GM18502 (cell line): Measurements from ENCODE around the gene SPEF2.

ENCODE experiments used
- ATAC-seq: cut with Tn5 transposase; IDR thresholded peaks from one replicate; pipeline ENCODE4 v1.9.1; 2021; ENCODE audit warnings: mild to moderate bottlenecking; ENCODE audit not compliant: unreplicated experiment, poor library complexity

SPEF2 gene

DNA sequence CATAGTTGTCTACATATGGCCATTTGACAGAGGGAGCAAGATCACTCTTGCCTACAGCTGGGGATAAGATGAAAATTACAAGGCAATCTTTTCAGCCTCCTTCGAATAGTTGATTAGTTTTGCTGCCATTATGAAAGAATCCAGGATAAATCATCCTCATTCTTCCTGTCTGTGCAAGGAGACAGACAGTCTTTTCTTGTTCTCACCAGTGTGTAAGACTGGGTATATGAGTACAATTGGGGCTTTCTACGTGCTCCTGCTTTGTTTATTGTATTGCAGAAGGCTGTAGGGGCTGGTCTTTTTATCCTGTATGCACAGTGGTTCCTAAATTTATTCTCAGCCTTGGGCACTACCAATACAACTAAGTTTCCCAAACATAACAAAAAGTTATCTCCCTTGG lies 76.8 kb downstream of the SPEF2 start:
- ATAC-seq: no peak

DNA sequence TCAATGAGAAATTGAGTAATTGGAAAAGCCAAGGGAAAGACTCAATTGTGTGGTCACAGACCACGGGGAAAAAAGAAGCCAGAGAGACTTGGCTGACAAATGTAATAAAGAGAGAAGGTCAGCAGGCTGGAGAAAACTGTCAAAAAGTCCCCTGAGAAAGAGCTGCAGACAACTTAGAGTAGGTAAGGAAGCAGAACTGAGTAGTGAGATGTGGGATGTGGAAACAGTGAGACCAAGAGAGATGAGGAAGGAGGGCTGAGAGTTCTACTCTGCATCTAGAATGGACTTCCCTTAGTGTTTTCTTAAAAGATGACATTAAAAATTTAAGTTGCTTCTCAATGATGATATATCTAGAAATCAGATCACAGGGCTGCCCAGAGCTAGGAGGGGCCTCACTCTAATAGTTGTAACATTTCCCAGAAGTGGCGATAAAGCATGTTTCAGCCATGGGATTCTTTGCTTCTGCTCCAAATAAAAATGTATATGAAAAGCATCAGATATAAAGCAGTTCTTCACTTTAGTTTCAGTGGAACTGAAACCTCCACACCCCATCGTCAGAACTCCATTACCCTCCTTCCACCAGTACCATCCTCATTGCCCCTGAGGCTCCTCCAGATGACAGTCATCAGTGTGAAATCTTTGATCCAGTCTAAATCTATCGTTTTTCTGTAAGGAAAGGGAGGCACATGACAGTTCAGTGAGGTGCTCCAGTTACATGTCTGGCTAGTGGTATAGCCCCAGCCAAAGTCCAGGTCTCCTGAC lies 80.6 kb downstream of the SPEF2 start:
- no peak for ATAC-seq

DNA sequence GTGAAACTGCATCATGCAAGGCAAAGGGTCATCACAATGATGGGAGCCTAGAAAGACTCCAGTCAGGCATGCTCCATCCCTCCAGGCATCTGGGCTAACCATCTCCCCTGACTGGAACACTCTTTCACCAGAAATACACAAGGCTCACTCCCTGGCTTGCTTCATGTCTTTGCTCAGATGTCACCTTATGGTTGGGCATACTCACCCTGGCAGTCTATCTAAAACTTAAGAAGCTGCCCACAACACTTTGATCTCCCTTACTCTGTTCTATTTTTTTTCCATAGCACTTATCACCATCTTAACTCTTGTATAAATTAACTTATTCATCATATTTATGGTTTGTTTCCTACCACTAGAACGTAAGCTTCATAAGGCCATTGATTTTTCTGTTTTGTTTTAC lies 90.0 kb downstream of the SPEF2 start:
- ATAC-seq: no peak

DNA sequence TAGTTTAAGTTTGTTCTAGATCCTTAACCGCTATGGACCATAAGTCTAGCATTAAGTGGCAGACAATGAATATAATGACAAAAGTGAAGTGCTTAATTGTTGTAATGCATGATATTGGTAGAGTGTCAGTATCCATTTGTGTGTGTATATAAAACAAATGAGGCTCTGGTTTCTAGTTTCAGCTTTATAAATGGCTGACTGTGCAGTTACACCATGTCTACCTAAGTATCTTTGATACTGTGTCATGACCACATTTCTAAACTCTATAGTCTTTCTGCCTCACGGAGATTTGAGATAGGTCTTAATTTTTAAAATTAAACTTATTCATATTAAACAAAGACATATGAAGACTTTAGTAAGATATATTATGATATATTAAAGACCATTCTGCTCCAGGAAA lies 92.0 kb downstream of the SPEF2 start:
- no peak for ATAC-seq

DNA sequence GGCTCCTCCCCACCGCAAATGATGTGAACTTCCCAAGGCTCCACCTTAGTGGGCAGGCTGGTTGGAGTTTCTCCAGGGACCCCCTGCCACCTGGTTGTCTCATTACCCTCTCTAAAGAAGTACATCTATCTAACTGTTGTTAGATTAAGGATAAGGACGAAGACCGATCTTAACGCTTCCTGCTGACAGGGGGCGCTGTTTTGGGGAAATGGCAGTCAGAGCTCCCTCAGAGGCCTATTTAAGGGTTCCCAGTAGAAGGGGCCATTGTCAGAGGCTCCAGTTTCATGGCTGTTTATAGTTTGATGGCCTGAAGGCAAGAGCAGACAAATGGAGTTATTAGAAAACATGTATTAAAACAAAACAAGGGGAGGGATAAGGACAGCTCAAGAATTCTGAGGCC lies 100.1 kb downstream of the SPEF2 start:
- no peak for ATAC-seq

DNA sequence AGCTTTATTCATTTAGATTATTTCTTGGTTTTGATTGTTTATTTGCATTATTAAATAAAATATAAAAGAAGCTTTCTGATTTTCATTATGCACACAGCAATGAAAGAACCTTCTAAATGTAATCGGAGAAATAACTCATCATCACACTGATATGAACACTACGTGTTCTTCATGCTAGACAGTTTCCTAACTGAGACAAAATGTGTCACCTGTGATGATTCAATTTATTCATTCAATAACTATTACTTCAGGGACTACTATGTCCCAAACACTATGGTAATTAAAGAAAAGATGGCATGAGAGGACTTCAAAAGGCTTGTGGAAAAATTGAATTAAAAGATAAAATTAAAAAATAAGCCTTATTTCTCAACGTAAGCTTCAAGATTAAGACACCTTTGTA lies 118.1 kb downstream of the SPEF2 start:
- ATAC-seq: no peak

DNA sequence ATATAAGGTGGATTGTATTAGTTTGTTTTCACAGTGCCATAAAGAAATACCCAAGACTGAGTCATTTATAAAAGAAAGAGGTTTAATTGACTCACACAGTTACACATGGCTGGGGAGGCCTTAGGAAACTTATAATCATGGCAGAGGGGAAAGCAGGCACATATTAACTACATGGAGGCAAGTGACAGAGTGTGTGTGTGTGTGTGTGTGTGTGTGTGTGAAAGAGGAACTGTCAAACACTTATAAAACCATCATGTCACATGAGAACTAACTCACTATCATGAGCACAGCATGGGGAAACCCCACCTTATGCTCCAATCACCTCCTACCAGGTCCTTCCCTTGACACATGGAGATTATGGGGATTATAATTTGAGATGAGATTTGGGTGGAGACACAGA lies 118.6 kb downstream of the SPEF2 start:
- no peak for ATAC-seq

DNA sequence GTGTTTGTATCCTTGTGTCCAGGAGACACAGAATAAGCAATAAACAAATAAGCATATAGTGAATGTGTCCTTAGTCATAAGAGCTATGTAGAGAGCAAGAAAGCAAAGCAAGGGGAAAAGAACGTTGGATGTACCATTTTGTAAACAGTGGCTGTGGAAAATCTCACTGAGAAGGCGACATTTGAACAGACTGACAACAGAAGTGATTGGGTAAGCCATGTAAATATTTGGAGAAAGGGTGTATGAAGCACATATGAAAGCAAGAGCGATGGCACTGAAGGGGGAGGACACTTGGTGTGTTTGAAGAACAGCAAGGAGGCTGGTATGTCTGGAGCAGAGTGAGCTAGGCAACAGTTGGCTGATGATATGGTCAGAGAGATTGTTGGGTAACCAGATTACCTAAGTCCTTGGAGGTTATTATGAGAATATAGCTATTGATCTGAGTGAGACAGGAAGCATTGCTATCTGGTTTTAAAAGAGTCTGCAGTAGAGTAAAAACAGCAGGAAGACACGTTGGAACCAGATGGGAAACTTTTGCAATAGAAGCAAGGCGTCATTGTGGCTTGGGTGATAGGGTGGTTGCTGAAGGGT lies 123.6 kb downstream of the SPEF2 start:
- no peak for ATAC-seq

DNA sequence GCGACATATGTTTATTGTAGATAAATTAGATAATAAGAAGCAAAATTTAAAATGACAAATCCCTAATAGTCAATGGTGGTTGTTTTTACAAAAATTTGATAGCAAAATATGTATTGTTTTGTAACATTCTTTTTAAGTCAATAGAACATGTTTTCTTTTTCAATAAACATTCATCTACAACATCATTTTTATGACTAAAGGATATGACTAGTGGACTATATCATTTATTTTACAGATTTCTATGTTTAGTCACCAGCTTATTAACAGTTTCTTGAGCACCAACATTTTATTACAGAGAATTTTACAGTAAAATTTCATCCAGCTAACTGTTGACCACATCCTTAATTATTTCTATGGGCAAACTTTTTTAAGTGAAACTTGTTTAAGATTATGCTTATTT lies 124.3 kb downstream of the SPEF2 start:
- no peak for ATAC-seq

DNA sequence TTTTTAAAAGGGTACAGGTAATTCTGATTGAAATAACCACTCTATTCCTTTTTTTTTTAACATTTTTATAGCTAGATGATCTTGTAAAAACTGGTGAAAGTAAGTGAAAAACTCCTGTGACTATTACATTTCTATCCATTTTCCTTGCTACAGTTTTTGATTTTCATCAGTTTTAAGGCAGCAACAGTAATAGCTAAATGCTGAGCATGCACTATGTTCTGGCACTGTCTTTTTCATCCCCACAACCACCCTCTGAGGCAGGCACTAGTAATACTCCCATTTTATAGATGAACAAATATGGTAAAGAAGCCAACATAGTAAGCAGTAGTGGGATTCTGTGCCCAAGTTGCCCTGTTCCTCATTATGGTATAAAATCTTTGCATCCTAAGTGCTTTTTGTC lies 126.0 kb downstream of the SPEF2 start:
- ATAC-seq: no peak

DNA sequence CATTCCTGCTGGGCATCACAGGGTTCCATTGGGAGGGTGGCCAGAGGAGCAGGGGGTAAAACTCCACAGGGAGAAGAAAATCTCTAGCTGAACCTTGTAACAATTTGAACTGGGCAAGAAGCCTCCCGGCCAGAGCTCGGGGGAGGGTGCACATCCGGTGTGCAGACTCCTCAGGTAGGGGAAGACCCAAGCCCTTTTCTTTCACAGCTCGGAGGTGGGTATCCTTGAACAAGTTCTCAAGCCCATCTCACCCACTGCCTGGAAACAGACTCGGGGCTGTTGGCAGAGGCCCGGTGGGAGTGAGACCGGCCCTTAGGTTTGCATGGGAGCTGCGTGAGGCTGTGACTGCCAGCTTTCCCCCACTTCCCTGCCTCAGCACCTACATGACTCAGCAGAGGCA lies 127.5 kb downstream of the SPEF2 start:
- ATAC-seq: no peak

DNA sequence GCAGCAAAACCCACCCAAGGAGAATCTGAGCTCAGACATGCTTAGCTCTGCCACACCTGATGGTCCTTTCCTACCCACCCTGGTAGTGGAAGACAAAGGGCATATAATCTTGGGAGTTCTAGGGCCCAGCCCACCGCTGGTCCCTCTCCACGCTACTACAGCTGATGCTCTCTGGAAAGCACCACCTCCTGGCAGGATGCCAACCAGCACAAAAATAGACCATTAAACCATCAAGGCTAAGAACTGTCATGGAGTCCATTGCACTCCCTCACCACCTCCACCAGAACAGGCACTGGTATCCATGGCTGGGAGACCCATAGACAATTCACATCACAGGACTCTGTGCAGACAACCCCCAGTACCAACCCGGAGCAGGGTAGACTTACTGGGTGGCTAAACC lies 128.0 kb downstream of the SPEF2 start:
- no peak for ATAC-seq

DNA sequence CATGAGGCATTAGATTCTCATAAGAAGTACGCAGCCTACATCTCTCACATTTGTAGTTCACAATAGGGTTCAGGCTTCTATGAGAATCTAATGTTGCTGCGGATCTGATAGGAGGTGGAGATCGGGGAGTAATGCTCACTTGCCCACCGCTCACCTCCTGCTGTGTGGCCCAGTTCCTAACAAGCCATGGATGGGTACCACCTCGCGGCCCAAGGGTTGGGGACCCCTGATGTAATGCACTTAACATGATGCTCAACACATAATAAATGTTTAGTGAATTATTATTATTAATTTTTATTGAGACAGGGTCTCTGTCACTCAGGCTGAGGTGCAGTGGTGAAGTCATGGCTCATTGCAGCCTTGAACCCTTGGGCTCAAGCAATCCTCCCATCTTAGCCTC lies 134.3 kb downstream of the SPEF2 start:
- ATAC-seq: no peak

DNA sequence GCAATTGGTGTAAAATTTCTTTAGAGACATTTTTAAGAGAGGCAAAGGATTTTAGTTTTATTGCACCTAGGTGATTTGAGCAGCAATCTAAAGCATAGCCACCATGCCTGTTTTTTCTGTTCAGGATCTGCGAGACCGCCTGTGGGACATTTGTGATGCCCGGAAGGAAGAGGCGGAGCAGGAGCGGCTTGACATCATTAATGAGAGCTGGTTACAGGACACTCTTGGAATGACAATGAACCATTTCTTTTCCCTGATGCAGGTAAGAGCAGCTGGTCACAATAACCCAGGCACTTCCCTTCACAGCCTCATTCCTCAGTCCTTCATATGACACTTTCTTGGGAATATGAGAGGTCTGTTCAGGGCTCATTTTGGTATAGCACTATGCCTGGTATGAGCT lies 135.8 kb downstream of the SPEF2 start:
- ATAC-seq: no peak

DNA sequence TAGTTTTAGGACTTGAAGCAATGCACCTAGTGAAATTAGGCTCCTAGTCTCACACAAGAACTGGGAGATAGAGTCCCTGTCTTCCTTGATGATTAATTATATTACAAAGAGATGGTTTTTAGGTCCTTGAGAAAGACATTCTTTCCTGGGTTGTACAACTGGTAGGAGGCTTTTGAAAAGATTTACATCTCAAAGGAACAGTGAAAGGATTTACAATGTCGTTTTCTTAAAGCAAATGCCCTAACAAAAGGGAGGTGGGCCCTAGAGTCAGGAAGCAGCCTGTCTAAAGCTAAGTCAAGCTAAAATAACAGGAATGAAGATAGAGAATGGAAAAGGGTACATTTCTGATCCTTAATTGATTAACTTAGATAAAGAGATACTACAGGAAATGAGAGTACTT lies 136.8 kb downstream of the SPEF2 start:
- no peak for ATAC-seq

DNA sequence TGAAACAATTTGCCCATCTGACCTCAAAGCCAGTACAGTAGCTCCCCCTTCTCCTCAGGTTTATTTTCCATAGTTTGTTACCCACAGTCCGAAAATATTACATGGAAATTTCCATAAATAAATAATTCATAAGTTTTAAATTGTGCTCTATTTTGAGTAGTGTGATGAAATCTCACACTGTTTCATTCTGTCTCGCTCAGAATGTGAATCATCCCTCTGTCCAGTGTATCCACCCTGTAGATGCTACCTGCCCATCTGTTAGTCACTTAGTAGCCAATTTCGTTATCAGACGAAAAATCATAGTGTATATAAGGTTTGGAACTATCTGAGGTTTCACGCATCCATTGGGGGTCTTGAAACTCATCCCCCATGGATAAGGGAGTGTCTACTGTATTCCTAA lies 138.3 kb downstream of the SPEF2 start:
- ATAC-seq: no peak

DNA sequence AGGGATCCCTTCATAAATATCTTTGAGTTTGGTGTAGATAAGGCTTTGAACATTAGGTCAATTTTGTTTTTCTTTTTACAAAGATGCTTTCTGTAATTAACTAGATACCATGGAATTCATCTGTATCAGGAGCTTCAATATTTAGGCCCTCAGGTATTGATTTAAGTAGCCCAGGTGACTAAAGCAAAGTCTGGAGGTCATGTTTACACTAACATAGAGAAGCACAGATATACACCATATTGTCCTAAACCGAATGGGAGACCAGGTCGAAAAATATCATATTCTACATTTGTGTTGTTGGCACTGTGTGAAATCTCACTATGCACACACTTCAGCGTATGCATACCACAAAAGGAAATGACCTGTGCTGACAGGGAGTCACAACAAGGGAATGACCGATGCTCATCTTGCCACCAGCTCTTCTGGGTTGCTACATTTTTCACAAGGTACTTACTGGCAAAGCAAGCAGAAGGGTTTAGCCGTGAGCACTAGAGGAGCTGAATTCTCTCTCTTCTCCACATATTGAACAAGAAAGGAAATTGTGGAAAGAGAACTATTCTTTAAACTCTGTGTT lies 140.6 kb downstream of the SPEF2 start:
- no peak for ATAC-seq

DNA sequence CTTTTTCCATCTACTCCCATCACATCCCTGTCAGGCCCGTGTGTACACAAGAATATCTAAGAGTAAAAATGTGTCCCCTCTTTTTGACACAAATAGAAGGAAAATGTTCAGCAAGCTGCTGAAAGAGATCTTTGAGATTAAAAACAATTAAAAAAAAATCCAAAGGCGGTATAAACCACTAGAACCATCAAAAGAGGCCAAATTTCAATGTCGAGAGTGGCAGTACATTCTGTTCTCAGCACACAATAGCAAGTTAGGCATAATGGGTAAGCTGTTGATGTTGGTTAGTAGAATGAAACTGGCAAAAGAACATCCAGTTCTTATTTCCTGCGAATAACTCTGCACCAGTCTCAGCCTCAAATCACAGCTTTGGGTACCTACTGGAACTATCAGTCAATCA lies 143.9 kb downstream of the SPEF2 start:
- no peak for ATAC-seq

DNA sequence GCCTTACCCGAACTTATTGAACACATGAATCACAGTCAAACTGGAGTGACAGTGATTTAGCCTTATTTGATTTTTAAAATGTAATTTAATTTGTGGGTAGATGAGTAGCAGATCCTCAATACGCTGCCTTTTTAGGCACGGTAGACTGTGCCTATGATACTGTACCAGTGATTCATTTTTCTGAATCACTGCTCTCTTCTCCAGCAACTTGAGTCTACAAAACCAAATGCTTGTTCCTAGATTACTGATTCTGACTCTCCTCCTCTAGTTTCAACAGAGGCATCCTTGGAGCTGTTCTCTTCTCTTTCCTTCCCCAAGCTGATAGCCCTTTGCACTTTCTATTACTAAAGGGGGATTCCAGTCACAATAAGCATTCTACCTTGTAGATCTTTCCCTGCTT lies 144.7 kb downstream of the SPEF2 start:
- ATAC-seq: no peak

DNA sequence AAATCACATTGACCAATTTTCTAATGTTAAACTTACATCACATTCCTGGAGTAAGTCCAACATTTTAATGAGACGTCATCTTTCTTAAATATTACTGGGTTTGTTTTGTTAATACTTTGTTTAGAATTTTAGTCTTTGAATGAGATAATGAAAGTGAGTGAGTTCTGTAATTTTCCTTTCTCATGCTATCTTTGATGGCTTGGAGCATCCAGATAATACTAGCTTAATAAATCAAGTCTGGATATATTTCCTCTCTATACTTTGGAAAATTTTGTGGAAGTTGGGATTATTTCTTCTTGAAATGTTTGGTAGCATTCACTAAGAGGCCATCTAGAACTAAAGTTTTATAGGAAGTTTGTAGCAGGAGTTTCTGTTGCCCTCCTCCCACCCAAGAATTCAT lies 148.3 kb downstream of the SPEF2 start:
- ATAC-seq: no peak

DNA sequence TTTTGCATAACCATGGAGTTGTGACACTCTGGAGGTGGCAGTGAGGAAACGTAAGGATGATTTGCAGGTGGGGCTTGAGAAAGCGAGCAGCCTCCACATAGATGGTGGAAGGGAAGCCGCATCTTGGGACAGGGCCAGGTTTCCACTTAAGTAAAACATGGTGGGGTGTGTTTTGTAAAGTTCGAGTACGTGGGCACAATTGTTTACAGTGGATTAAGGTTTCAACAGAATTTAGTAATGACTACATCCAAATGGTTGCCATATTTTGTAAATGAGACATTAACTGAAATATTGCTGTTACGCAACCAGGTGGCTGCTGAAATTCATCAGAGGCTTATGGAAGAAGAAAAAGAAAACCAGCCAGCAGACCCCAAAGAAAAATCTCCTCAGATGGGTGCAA lies 153.6 kb downstream of the SPEF2 start:
- ATAC-seq: no peak

DNA sequence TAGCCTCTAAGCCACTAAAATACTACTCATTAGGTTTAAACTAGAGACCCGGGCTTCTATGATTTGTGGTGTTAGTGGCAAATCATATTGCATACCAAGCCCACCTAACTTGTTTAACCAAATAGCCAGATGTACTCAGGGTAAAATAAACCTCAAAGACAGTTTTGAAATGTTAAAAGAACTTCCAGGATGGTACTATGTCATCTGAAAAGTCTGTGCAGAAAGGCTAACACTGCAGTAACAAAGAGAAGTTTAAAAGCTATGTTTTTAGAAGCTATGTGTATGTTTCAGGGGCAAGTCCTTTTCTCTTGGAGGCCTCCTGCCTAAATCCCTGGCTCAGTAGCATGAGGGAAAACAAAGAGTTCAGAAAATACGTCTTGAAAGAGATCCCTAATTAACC lies 154.2 kb downstream of the SPEF2 start:
- ATAC-seq: no peak
